Sigmoid colon (tissue), 7 donors: ENCODE results near the gene TRIM52. TPM values are rescaled to one million over a fixed set of nuclear protein-coding genes. Genes with fewer than 3 reads are reported as not detected.
"Not testable (repeated sequence)": the region's sequence is repeated elsewhere in the genome, so short reads cannot be mapped to it uniquely, and the experiment has no call there.

ENCODE experiments used
- DNase-seq: peaks from one replicate; pipeline ENCODE4 v3.0.0-alpha.2; 2019
- H3K27ac ChIP-seq, 4 donors: fragments of 200-600 bp; sonication (generic); one replicate each; pipeline ENCODE4 v1.5.1; 2016 to 2019; ENCODE audit warnings: mild to moderate bottlenecking in 1 of 4
- H3K27me3 ChIP-seq, 3 donors: fragments of 200-600 bp; sonication (generic); one replicate each; pipeline ENCODE4 v1.5.1; 2019; ENCODE audit warnings: mild to moderate bottlenecking in 1 of 3
- H3K36me3 ChIP-seq, 4 donors: fragments of 200-600 bp; sonication (generic); one replicate each; pipeline ENCODE4 v1.5.1; 2016 to 2019
- H3K4me1 ChIP-seq, 4 donors: fragments of 200-600 bp; sonication (generic); one replicate each; pipeline ENCODE4 v1.5.1; 2017 to 2019
- H3K4me3 ChIP-seq, 4 donors: fragments of 200-600 bp; sonication (generic); one replicate each; pipeline ENCODE4 v1.5.1; 2017 to 2019; ENCODE audit warnings: mild to moderate bottlenecking in 2 of 4, moderate library complexity in 1 of 4
- H3K9me3 ChIP-seq, 4 donors: fragments of 200-600 bp in 3 of 4; sonication (generic) in 3 of 4; one replicate each; pipeline versions ENCODE4 v1.5.1 to v1.6.1; 2013 to 2019
- EP300 ChIP-seq, 4 donors: sonication (generic); formaldehyde crosslinking; IDR thresholded peaks; one replicate each; pipeline ENCODE4 v1.6.1; 2017; ENCODE audit warnings: antibody characterized with exemption in 4 of 4
- POLR2A ChIP-seq, 2 donors: fragments of 450-650 bp; IDR thresholded peaks; one replicate each; pipeline ENCODE4 v1.6.1; 2016; ENCODE audit warnings: antibody characterized with exemption in 2 of 2, mild to moderate bottlenecking in 2 of 2, moderate library complexity in 2 of 2
- POLR2AphosphoS5 ChIP-seq, 4 donors: sonication (generic); formaldehyde crosslinking; IDR thresholded peaks; one replicate each; pipeline ENCODE4 v1.6.1; 2017; ENCODE audit warnings: antibody characterized with exemption in 4 of 4
- WGBS, 2 donors: extraction: QIAGEN DNeasy Blood & Tissue Kit; methylation state at CpG; one replicate each; pipeline ENCODE4 v1.1.7; 2013; 5-methylcytosine and 5-hydroxymethylcytosine counted together
- intact Hi-C: fragments of 100-400 bp; cut with DNase I; formaldehyde crosslinking; loops from one replicate; pipeline ENCODE4 v1.15.1; 2023
- polyA plus RNA-seq, 3 donors: library from polyadenylated mRNA; stranded (reverse); fragments of 200-250 nt; gene quantifications; one replicate each; pipeline ENCODE4 v1.2.3, GENCODE V29; 2013
- total RNA-seq, 4 donors: library from RNA; depleted of rRNA; stranded (reverse); fragments of >200 nt; gene quantifications; one replicate each; pipeline ENCODE4 v1.1.0, GENCODE V29; 2016
- TF ChIP-seq, protein P1 (sequence below), 4 experiments: fragments of 450-650 bp in 3 of 4; fragments of 200-600 bp in 1 of 4; IDR thresholded peaks; one replicate each; pipeline ENCODE4 v1.5.1; 2016 to 2019; ENCODE audit warnings: antibody characterized with exemption in 4 of 4, mild to moderate bottlenecking in 3 of 4, moderate library complexity in 2 of 4
- donor health status: healthy with polysubstance abuse.
- donor health status: Bipolar disorder and iron deficiency.
- donor health status: healthy.

The TRIM52 gene
- total RNA-seq (10 to 100 TPM in 3 of 4 donors, 1 to 10 TPM in 1; 7.1 to 26.9 (median 16.0) TPM), polyA plus RNA-seq (1 to 10 TPM; 4.2 to 9.6 (median 5.8) TPM)

DNA sequence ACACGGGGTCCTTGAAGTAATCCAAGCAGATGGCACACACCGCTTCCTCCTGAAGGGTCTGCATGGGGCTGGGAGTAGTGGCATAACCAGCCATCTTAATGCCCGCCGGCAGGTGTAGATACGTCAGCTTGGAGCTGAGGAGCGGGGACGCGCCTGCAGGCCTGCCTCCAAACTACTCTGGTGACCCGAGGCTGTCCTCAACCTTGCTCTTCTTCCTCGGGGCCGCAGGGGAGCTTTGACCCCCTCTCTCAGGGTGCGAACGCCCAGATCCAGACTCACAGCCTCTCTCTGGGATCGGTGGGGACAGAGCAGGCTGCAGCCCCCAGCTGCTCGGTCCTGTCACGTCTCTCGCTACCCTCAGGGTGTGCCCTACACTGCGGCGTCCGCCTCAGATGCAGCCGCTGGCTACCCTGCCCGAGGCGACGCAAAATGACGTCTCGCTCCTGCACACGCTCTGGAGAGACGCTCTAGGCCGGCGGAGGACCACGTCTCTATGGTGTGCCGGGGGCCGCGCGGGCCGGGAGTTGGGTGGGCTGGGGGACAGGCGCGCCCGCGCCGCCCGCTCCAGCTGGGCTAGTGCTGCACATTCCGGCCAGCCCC lies at the start of gene TRIM52:
TSS of gene TRIM52 (minus strand) at position 424 of the 600 bp plus-strand sequence. CDS start at position 94, 330 bp downstream.
- peaks cover 0 to 53% (median 41%) of the 10 kb centered on the region in 4 donors for H3K4me1 ChIP-seq
- H3K27me3 ChIP-seq, result no peaks in the 10 kb centered on the region
- H3K27ac ChIP-seq, result peak within 1 kb of the TSS; percentile 94 to 100 (median 100)
- H3K36me3 ChIP-seq, result peaks cover 0 to 12% (median 5%) of the 10 kb centered on the region in 4 donors
- peak within 1 kb of the TSS; percentile 71 to 98 (median 86) for H3K4me3 ChIP-seq
- DNase-seq, result peak; percentile 93
- H3K9me3 ChIP-seq, result no peaks in the 10 kb centered on the region
- 0% methylated on average over 43 of the region's 43 CpGs for WGBS, 2 donors
- TF ChIP-seq, protein P1, sequence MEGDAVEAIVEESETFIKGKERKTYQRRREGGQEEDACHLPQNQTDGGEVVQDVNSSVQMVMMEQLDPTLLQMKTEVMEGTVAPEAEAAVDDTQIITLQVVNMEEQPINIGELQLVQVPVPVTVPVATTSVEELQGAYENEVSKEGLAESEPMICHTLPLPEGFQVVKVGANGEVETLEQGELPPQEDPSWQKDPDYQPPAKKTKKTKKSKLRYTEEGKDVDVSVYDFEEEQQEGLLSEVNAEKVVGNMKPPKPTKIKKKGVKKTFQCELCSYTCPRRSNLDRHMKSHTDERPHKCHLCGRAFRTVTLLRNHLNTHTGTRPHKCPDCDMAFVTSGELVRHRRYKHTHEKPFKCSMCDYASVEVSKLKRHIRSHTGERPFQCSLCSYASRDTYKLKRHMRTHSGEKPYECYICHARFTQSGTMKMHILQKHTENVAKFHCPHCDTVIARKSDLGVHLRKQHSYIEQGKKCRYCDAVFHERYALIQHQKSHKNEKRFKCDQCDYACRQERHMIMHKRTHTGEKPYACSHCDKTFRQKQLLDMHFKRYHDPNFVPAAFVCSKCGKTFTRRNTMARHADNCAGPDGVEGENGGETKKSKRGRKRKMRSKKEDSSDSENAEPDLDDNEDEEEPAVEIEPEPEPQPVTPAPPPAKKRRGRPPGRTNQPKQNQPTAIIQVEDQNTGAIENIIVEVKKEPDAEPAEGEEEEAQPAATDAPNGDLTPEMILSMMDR (IDR thresholded peaks at IDR 0.05), result no peak
- peak; percentile 86 to 88 for TF ChIP-seq POLR2A (IDR thresholded peaks at IDR 0.05)
- TF ChIP-seq EP300 (IDR thresholded peaks at IDR 0.05), result no peak
- TF ChIP-seq POLR2AphosphoS5 (IDR thresholded peaks at IDR 0.05), result peak; percentile 87 to 94 (median 94)
- intact Hi-C loops, result loop anchor here (1.0 to 5.0 kb wide), 5 partner anchors 14 to 454 kb away; partner anchors contain the start of genes TRIM41 and TRIM7

DNA sequence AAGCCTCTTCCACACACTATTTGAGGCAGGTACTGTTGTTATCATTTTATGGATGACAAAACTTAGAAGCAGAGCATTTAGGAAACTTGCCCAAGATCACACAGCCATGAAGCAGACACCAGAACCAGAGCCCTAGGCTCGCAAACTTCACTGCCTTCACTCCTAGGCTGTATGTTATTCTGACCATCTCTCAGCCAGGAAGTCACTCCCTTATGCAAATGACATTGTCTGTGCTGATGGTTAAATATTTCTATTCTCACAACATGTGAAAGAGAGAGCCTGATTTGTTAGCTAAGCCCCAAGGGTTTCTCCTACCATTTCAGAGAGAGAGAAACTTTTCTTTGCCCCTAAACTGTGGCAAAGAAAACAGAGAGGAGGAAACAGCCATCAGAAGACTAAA lies 26.4 kb upstream of the TRIM52 start:
- H3K27me3 ChIP-seq, result not testable (repeated sequence)
- WGBS, 2 donors, result 66 to 68% methylated on average over 1 of the region's 1 CpG

DNA sequence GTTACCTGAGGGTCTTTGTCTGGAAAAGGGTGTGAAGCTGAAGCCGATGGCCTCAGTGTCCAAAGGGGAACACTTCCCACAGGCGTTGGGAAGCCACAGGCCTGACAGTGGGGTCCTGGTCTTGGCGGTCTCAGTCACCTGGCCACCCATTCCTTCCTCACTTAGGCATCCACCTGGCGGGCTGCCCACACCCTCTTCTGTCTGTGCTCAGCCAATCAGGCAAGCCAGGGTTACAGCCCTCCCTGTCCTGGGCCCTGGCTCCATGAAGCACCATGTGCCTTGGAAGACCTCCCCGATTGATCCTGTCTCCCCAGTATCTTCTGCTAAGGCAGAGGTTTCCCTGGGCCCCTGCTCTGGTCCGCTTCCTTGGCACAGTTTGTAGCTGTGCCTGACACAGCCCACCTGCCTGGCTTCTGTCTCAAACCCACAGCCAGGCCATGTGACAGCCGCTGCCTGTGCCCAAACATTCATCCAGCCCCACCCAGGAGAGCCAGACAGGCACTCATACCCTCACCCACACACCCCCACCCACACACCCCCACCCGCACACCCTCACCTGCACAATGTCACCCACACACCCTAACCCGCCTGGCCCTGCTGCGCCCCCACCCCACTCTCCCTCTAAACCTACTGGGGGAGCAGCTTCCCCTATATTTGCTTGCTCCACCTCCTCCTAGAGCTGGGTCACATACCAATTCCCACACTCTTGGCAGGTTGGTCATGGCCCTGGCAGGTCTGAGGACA lies 25.2 kb upstream of the TRIM52 start:
- H3K4me3 ChIP-seq, DNase-seq, H3K4me1 ChIP-seq, H3K9me3 ChIP-seq, H3K27me3 ChIP-seq, H3K36me3 ChIP-seq, H3K27ac ChIP-seq, intact Hi-C loops: not testable (repeated sequence)
- 94 to 95% methylated on average over 10 of the region's 10 CpGs for WGBS, 2 donors

More for the DNA sequence above, 26.4 kb upstream of the TRIM52 start:
- H3K9me3 ChIP-seq, H3K27ac ChIP-seq, intact Hi-C loops, H3K4me3 ChIP-seq, H3K4me1 ChIP-seq, DNase-seq, H3K36me3 ChIP-seq: not testable (repeated sequence)

DNA sequence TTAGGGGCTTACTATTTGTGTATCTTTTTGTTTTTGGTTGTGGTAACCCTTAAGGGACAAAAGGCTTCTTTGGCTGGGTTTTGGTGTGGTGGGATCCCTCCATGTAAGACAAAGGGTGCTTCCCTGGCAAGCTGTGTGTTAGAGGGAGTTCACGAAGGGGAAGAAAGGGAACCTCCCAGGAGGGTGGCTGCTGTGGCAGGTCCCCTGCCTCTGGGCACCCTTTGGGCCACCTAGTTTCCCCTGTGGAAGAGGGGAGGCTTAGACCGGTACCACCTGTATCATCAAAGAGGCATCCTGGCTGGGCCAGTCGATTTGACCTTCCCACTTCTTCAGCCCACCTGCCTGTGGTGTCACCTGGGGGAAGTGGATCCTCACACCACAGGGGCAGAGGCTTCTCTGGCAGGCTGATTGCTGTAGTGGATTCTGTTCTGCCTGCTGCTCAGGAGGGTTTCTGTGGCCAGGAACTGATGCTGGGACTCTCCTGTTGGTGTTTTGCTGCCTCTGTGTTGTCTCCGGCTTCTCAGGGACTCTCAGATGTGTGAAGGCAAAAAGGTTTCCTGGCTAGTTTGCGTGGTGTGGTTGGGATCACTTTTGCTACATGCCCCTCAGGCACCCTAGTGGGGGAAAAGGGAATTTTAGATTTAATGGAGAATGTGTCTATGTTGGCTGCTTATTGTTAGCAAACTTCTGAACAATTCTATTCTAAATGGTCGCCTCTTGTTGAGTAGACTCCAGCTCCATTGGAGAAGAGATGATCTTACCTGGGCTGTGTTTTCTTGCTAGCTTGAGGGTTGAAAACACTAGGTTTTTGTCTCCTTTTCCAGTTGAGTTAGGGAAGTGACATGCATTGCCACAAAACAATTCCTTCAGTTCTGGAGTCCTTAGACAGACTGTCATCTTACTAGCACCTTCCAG lies 23.2 kb upstream of the TRIM52 start:
- H3K27ac ChIP-seq, H3K27me3 ChIP-seq, H3K36me3 ChIP-seq, intact Hi-C loops, H3K4me1 ChIP-seq, DNase-seq, H3K9me3 ChIP-seq, H3K4me3 ChIP-seq: not testable (repeated sequence)
- WGBS, 2 donors, result 72 to 73% methylated on average over 5 to 6 of the region's 6 CpGs

DNA sequence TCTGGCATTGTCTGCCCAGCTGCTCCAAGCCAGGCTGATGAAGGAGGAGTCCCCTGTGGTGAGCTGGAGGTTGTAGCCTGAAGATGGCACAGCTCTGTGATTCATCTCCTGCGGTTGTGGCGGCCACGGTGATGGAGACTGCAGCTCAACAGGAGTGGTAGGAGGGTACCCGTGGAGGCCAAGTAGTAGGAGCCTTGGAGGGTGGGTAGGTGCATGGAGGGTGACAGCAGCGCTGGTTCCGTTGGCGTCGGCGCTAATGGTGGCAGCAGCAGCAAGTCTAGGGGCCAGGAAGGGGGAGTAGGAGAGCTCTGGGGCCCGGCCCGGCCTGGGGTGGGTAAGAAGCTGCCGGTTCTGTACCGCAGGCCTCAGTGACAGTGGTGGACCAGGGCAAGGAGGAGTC lies 22.4 kb upstream of the TRIM52 start:
- no peaks in the 10 kb centered on the region for H3K27me3 ChIP-seq
- no peak overlapping the region for H3K4me3 ChIP-seq
- intact Hi-C loops, result no loop called here
- no peaks in the 10 kb centered on the region for H3K9me3 ChIP-seq
- H3K27ac ChIP-seq, result no peak overlapping the region
- H3K36me3 ChIP-seq, result no peaks in the 10 kb centered on the region
- TF ChIP-seq, protein P1 (IDR thresholded peaks at IDR 0.05), result no peak
- TF ChIP-seq POLR2A (IDR thresholded peaks at IDR 0.05) (no peak), EP300 (IDR thresholded peaks at IDR 0.05) (no peak), POLR2AphosphoS5 (IDR thresholded peaks at IDR 0.05) (no peak)
- H3K4me1 ChIP-seq, result no peaks in the 10 kb centered on the region
- 85 to 90% methylated on average over 13 of the region's 13 CpGs for WGBS, 2 donors
- no peak for DNase-seq

DNA sequence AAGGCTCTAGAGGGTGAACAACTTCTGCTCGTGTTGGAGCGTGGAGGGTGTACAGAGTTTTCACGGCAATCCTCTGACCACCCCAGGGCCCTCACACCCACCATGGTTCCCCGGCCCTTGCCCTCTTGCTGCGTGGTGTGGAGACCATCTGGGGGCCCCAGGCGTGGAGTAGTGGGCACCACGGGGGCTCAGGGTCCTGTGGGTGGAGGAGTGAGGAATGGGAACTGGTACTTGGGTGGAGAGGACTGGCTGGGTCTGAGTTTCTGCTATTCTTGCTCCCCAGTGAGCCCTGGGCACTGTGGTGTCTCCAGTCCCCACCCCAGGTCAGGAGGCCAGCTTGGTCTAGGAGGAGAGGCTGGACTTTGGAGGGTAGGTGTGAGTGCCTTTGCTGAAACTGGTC lies 21.9 kb upstream of the TRIM52 start:
- 90 to 91% methylated on average over 7 of the region's 7 CpGs for WGBS, 2 donors
- DNase-seq, result no peak
- Histone ChIP-seq H3K4me1 (no peaks in the 10 kb centered on the region), H3K27me3 (no peaks in the 10 kb centered on the region), H3K9me3 (no peaks in the 10 kb centered on the region), H3K4me3 (no peak overlapping the region), H3K36me3 (no peaks in the 10 kb centered on the region), H3K27ac (no peak overlapping the region)
- intact Hi-C loops, result no loop called here
- TF ChIP-seq, protein P1 (IDR thresholded peaks at IDR 0.05), result no peak
- no peak for TF ChIP-seq EP300 (IDR thresholded peaks at IDR 0.05)
- TF ChIP-seq POLR2A (IDR thresholded peaks at IDR 0.05), result no peak
- no peak for TF ChIP-seq POLR2AphosphoS5 (IDR thresholded peaks at IDR 0.05)

DNA sequence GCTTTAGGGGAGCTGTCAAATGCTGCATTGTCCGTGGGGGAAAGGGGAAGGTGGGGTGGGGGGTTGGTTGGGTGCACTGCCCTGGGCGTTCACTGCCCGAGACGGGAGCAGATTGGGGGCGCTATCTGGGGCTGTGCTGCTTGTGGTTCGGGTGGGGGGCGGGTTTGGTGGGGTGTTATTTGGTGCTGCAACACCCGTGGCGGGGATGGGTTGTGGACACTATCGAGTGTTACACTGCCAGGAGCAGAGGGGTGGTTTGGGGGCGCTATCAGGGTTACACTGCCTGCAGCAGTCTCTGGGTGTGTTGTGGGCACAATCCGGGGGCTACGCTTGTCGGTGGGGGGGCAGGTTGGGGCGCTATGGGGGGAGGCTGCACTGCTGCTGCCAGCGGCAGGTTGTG lies 21.5 kb upstream of the TRIM52 start:
- WGBS, 2 donors, result 87 to 88% methylated on average over 16 of the region's 16 CpGs
- H3K27me3 ChIP-seq, H3K4me1 ChIP-seq, intact Hi-C loops, DNase-seq, H3K36me3 ChIP-seq, H3K9me3 ChIP-seq, H3K27ac ChIP-seq, H3K4me3 ChIP-seq: not testable (repeated sequence)
